B cell (primary cell): Measurements from ENCODE around the gene PTEN.

ENCODE experiments used
- CTCF ChIP-seq: fragments of 200-600 bp; IDR thresholded peaks from one replicate; pipeline ENCODE4 v1.8.0; 2022; ENCODE audit warnings: antibody characterized with exemption, mild to moderate bottlenecking
- EZH2 ChIP-seq: IDR thresholded peaks from 2 replicates; pipeline ENCODE4 v1.6.1; 2012; ENCODE audit warnings: borderline replicate concordance, low read depth, mild to moderate bottlenecking, moderate library complexity, low read length; ENCODE audit not compliant: insufficient read depth, poor library complexity, severe bottlenecking

- no peak for TF ChIP-seq CTCF
- no peak for TF ChIP-seq EZH2
These were observed 82.6 kb downstream of the PTEN start for GRCh38 chr10:87945984-87946383.
